ENCODE data around the gene CEMIP.

GRCh38 chr15:80996247-80996646 lies 217.1 kb downstream of the CEMIP start:
- TF ChIP-seq CTCF (IDR thresholded peaks at IDR 0.05; ENCODE audit: poor library complexity) (peak; percentile 39), EZH2 (IDR thresholded peaks at IDR 0.05; ENCODE audit: borderline replicate concordance) (no peak), EZH2phosphoT487 (IDR thresholded peaks at IDR 0.05; ENCODE audit: low read depth, severe bottlenecking, unreplicated experiment) (no peak)
